Caco-2 (cell line): ENCODE data around the gene SPTB. TPM values are rescaled to one million over a fixed set of nuclear protein-coding genes. Genes with fewer than 3 reads are reported as not detected.

Source experiments
- BruUV-seq: library from RNA; stranded (reverse); fragments of 400-500 nt; replicated peaks from 2 replicates; lab custom pipeline; 2021; lab: Mats Ljungman, UMichigan
- CTCF ChIA-PET: fragments of 300-600 bp; sonication (Branson Sonifier 250); formaldehyde crosslinking; loops from one replicate; lab custom pipeline; 2022; ENCODE audit warnings: antibody characterized with exemption; lab: Charles Lee
- POLR2A ChIA-PET: fragments of 300-600 bp; sonication (Branson Sonifier 250); formaldehyde crosslinking; loops from one replicate; lab custom pipeline; 2022; ENCODE audit warnings: antibody characterized with exemption; lab: Charles Lee
- DNase-seq, 2 experiments: peaks; one replicate each; pipeline versions ENCODE4 v3.0.0 to v3.0.0-alpha.2; 2020 to 2022
- H3K27me3 ChIP-seq: replicated peaks from 2 replicates; pipeline ENCODE4 v1.6.0; 2011; ENCODE audit warnings: low read length; ENCODE audit not compliant: control insufficient read depth, insufficient read depth
- H3K36me3 ChIP-seq: 2 replicates; pipeline ENCODE4 v1.5.1; 2011; ENCODE audit warnings: low read length; ENCODE audit not compliant: control insufficient read depth, insufficient read depth
- H3K4me1 ChIP-seq: fragments of 250-450 bp; sonication (Bioruptor Pico); 2 replicates; pipeline ENCODE4 v1.5.1; 2020; ENCODE audit warnings: mild to moderate bottlenecking
- H3K4me3 ChIP-seq: 2 replicates; pipeline ENCODE4 v1.5.1; 2011; ENCODE audit warnings: low read depth, mild to moderate bottlenecking, control low read depth, low read length
- H3K9me3 ChIP-seq: fragments of 250-450 bp; sonication (Bioruptor Pico); 2 replicates; pipeline ENCODE4 v1.5.1; 2020; ENCODE audit warnings: mild to moderate bottlenecking, moderate library complexity
- H3K27ac Mint-ChIP-seq: one replicate; pipeline ENCODE4 v1.8.0; 2022; ENCODE audit warnings: mixed read lengths; ENCODE audit not compliant: unreplicated experiment
- H3K27me3 Mint-ChIP-seq: one replicate; pipeline ENCODE4 v1.8.0; 2022; ENCODE audit warnings: mixed read lengths; ENCODE audit not compliant: insufficient read depth, unreplicated experiment
- H3K36me3 Mint-ChIP-seq: one replicate; pipeline ENCODE4 v1.8.0; 2022; ENCODE audit warnings: mild to moderate bottlenecking, mixed read lengths; ENCODE audit not compliant: insufficient read depth, unreplicated experiment
- H3K4me1 Mint-ChIP-seq: one replicate; pipeline ENCODE4 v1.8.0; 2022; ENCODE audit warnings: low read depth, mixed read lengths; ENCODE audit not compliant: unreplicated experiment
- H3K4me3 Mint-ChIP-seq: one replicate; pipeline ENCODE4 v1.8.0; 2022; ENCODE audit warnings: mild to moderate bottlenecking, moderate library complexity, mixed read lengths; ENCODE audit not compliant: unreplicated experiment
- H3K9me3 Mint-ChIP-seq: one replicate; pipeline ENCODE4 v1.8.0; 2022; ENCODE audit warnings: mixed read lengths; ENCODE audit not compliant: unreplicated experiment
- CTCF ChIP-seq, 2 experiments: fragments of 200-600 bp in 1 of 2; IDR thresholded peaks; 1 replicate in 1 of 2; 2 replicates in 1 of 2; pipeline versions ENCODE4 v1.5.1 to v1.8.0; 2011 to 2022; ENCODE audit warnings: antibody characterized with exemption in 1 of 2, control low read depth in 1 of 2, inconsistent platforms in 1 of 2, low read depth in 1 of 2, low read length in 1 of 2, mild to moderate bottlenecking in 1 of 2, moderate library complexity in 1 of 2; ENCODE audit not compliant: insufficient read depth in 1 of 2, severe bottlenecking in 1 of 2, unreplicated experiment in 1 of 2
- intact Hi-C: fragments of 100-400 bp; cut with micrococcal nuclease; formaldehyde crosslinking; loops from one replicate; pipeline ENCODE4 v1.10.0; 2022; ENCODE audit not compliant: unreplicated experiment
- total RNA-seq: library from RNA; stranded (reverse); gene quantifications from 2 replicates; pipeline ENCODE4 v1.2.3, GENCODE V29; 2022

SPTB gene
- total RNA-seq, 1 experiment from 2014 or later: 1.7 TPM

GRCh38 chr14:64704743-64705380, 174.8 kb downstream of the SPTB start:
- no peaks in the 10 kb centered on the region for H3K9me3 ChIP-seq
- Mint-ChIP-seq H3K9me3 (no peaks in the 10 kb centered on the region), H3K27ac (peak overlapping the region; percentile 85), H3K4me1 (peaks cover 58% of the 10 kb centered on the region), H3K36me3 (peaks cover 39% of the 10 kb centered on the region), H3K27me3 (no peaks in the 10 kb centered on the region), H3K4me3 (peak overlapping the region; percentile 83)
- BruUV-seq: TSS peak; percentile 28
- POLR2A ChIA-PET: interaction anchor here (0.6 to 2.4 kb wide), 6 partner anchors 16 to 200 kb away, joined by 3 to 8 read pairs (median 4); partner anchors contain the start of gene ZBTB1
- peak in 1 of 2 experiments; percentile 55 for DNase-seq
- CTCF ChIA-PET: interaction anchor here (0.7 to 1.0 kb wide), 4 partner anchors 31 to 318 kb away, joined by 3 to 5 read pairs (median 3); no protein-coding TSS in a partner anchor
- H3K36me3 ChIP-seq: peaks cover 3% of the 10 kb centered on the region; the same call in 1 of the 2 replicates
- no peak for TF ChIP-seq CTCF (IDR thresholded peaks at IDR 0.05; ENCODE audit: insufficient read depth in 1 of 2, low read depth in 1 of 2, low read length in 1 of 2, severe bottlenecking in 1 of 2, unreplicated experiment in 1 of 2)
- H3K4me1 ChIP-seq: peaks cover 36% of the 10 kb centered on the region
- intact Hi-C loops: loop anchor here (1.0 to 2.0 kb wide), 4 partner anchors 53 to 201 kb away; partner anchors contain the start of genes HSPA2 and ZBTB1
- peak overlapping the region; percentile 81 for H3K4me3 ChIP-seq
- H3K27me3 ChIP-seq: no peaks in the 10 kb centered on the region

- no TSS peak for BruUV-seq
- H3K36me3 Mint-ChIP-seq: peaks cover 34% of the 10 kb centered on the region
- no peak for TF ChIP-seq CTCF (IDR thresholded peaks at IDR 0.05; ENCODE audit: insufficient read depth in 1 of 2, low read depth in 1 of 2, low read length in 1 of 2, severe bottlenecking in 1 of 2, unreplicated experiment in 1 of 2)
- peak within 1 kb of the TSS; percentile 81 for H3K4me3 ChIP-seq
- H3K27me3 Mint-ChIP-seq: no peaks in the 10 kb centered on the region
- peaks cover 51% of the 10 kb centered on the region for H3K4me1 Mint-ChIP-seq
- peaks cover under 1% of the 10 kb centered on the region; the same call in 1 of the 2 replicates for H3K36me3 ChIP-seq
- no peaks in the 10 kb centered on the region for H3K9me3 Mint-ChIP-seq
- peak within 1 kb of the TSS; percentile 85 for H3K27ac Mint-ChIP-seq
- intact Hi-C loops: loop anchor here (1.0 to 2.0 kb wide), 4 partner anchors 54 to 200 kb away; partner anchors contain the start of genes HSPA2 and ZBTB1
- peaks cover 40% of the 10 kb centered on the region for H3K4me1 ChIP-seq
- no peaks in the 10 kb centered on the region for H3K27me3 ChIP-seq
- DNase-seq: peak; percentile 92 to 94
- ChIA-PET CTCF (interaction anchor here (0.7 to 1.0 kb wide), 3 partner anchors 42 to 317 kb away, joined by 3 to 5 read pairs (median 3); no protein-coding TSS in a partner anchor), POLR2A (interaction anchor here (0.6 to 2.4 kb wide), 8 partner anchors 15 to 199 kb away, joined by 3 to 8 read pairs (median 4); partner anchors contain the start of gene ZBTB1)
- H3K4me3 Mint-ChIP-seq: peak within 1 kb of the TSS; percentile 83
- H3K9me3 ChIP-seq: no peaks in the 10 kb centered on the region
Measured at GRCh38 chr14:64704143-64704742, 175.5 kb downstream of the SPTB start, which contains the start of gene PLEKHG3. Gene PLEKHG3, plus strand, starts transcription at chr14:64704424. Its CDS starts 23,208 bp downstream, at chr14:64727632.
